Measurements from ENCODE around the gene RMP24.
"Not testable (repeated sequence)": the region's sequence is repeated elsewhere in the genome, so short reads cannot be mapped to it uniquely, and the experiment has no call there.

RMP24 gene

GRCh38 chr18:35941299-35941698, 31.2 kb upstream of the RMP24 start:
- Mint-ChIP-seq H3K9me3 (ENCODE audit: low read depth) (no peaks in the 10 kb centered on the region), H3K4me1 (no peaks in the 10 kb centered on the region), H3K27ac (no peak overlapping the region), H3K36me3 (ENCODE audit: low read depth) (no peaks in the 10 kb centered on the region), H3K4me3 (no peak overlapping the region), H3K27me3 (peaks cover 5% of the 10 kb centered on the region)
- intact Hi-C loops (cut with DNase I, micrococcal nuclease): no loop called here
- ATAC-seq (no peak), DNase-seq (no peak)
- POLR2A ChIA-PET: no interaction called here
- CTCF ChIA-PET: interaction anchor here (0.8 to 2.1 kb wide), 4 partner anchors 10 to 343 kb away, joined by 3 to 14 read pairs (median 4); no protein-coding TSS in a partner anchor

GRCh38 chr18:35942133-35942532, 30.3 kb upstream of the RMP24 start:
- peaks cover 5% of the 10 kb centered on the region for H3K27me3 Mint-ChIP-seq
- ChIA-PET POLR2A (no interaction called here), CTCF (interaction anchor here (1.1 to 2.1 kb wide), 2 partner anchors 9 to 72 kb away, joined by 3 to 14 read pairs; no protein-coding TSS in a partner anchor)
- no peaks in the 10 kb centered on the region for H3K4me1 Mint-ChIP-seq
- H3K36me3 Mint-ChIP-seq (ENCODE audit: low read depth): no peaks in the 10 kb centered on the region
- no peaks in the 10 kb centered on the region for H3K9me3 Mint-ChIP-seq (ENCODE audit: low read depth)
- ATAC-seq: no peak
- intact Hi-C loops (cut with DNase I, micrococcal nuclease): no loop called here
- no peak for DNase-seq
- no peak overlapping the region for H3K4me3 Mint-ChIP-seq
- no peak overlapping the region for H3K27ac Mint-ChIP-seq

DNA sequence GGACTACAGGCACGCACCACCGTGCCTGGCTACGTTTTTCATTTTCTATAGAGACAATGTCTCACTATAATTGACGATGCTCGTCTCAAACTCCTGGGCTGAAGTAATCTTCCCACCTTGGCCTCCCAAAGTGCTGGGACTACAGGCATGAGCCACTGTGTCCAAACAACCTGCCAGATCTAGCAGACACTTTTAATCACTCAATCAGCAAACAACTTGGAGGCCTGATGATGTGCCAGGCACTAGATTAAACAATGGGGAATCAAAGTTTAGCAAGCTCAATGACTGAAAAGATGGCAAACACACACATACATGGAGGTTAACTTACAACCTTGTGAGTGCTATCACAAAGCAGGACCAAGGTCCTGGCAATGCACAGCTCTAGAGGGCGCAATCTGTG, 29.8 kb upstream of the RMP24 start:
- POLR2A ChIA-PET: no interaction called here
- Mint-ChIP-seq H3K4me3 (no peak overlapping the region), H3K27me3 (peaks cover 5% of the 10 kb centered on the region), H3K9me3 (ENCODE audit: low read depth) (no peaks in the 10 kb centered on the region), H3K27ac (no peak overlapping the region), H3K36me3 (ENCODE audit: low read depth) (no peaks in the 10 kb centered on the region), H3K4me1 (no peaks in the 10 kb centered on the region)
- intact Hi-C loops (cut with DNase I, micrococcal nuclease): no loop called here
- ATAC-seq (no peak), DNase-seq (no peak)
- CTCF ChIA-PET: no interaction called here

DNA sequence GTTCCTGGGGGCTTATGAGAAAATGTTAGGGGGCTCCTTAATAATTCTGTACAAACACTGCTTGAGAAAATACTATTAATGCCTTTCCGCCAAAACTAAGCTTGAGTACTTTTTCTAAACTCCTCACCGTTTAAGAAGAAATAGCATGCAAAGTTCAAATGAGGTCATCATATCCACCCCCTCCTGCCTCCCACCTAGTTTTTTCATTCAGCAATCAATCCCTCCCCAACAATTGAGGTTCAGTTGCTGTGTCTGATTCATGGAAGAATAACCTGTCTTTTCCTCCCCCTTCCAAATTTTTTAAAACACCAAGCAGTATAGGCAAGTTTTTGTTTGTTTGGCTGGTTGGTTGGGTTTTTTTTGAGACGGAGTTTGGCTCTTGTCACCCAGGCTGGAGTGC, 24.4 kb upstream of the RMP24 start:
- Mint-ChIP-seq H3K4me3 (no peak overlapping the region), H3K36me3 (ENCODE audit: low read depth) (no peaks in the 10 kb centered on the region), H3K4me1 (peaks cover 1% of the 10 kb centered on the region), H3K9me3 (ENCODE audit: low read depth) (no peaks in the 10 kb centered on the region), H3K27me3 (peaks cover 19% of the 10 kb centered on the region), H3K27ac (no peak overlapping the region)
- ATAC-seq (no peak), DNase-seq (no peak)
- intact Hi-C loops (cut with DNase I, micrococcal nuclease): no loop called here
- CTCF ChIA-PET: interaction anchor here (0.9 to 3.8 kb wide), 4 partner anchors 10 to 191 kb away, joined by 3 to 22 read pairs (median 6); no protein-coding TSS in a partner anchor
- POLR2A ChIA-PET: no interaction called here

- DNase-seq (no peak), ATAC-seq (no peak)
- no peaks in the 10 kb centered on the region for H3K9me3 Mint-ChIP-seq (ENCODE audit: low read depth)
- no peak overlapping the region for H3K27ac Mint-ChIP-seq
- H3K36me3 Mint-ChIP-seq (ENCODE audit: low read depth): no peaks in the 10 kb centered on the region
- intact Hi-C loops (cut with DNase I, micrococcal nuclease): no loop called here
- peaks cover 19% of the 10 kb centered on the region for H3K27me3 Mint-ChIP-seq
- CTCF ChIA-PET: interaction anchor here (1.8 to 3.8 kb wide), 3 partner anchors 12 to 192 kb away, joined by 6 to 22 read pairs (median 8); partner anchors contain the start of gene RMP24
- POLR2A ChIA-PET: no interaction called here
- no peak overlapping the region for H3K4me3 Mint-ChIP-seq
- peaks cover 1% of the 10 kb centered on the region for H3K4me1 Mint-ChIP-seq
Measured at GRCh38 chr18:35949090-35949489, 23.4 kb upstream of the RMP24 start.

GRCh38 chr18:35949903-35950627, 22.4 kb upstream of the RMP24 start:
- DNase-seq: peak; percentile 67
- ChIA-PET POLR2A (no interaction called here), CTCF (interaction anchor here (0.6 to 3.8 kb wide), 9 partner anchors 9 to 549 kb away, joined by 3 to 22 read pairs (median 4); partner anchors contain the start of gene RMP24)
- peaks cover 19% of the 10 kb centered on the region for H3K27me3 Mint-ChIP-seq
- no peaks in the 10 kb centered on the region for H3K9me3 Mint-ChIP-seq (ENCODE audit: low read depth)
- peak overlapping the region; percentile 75 for H3K4me3 Mint-ChIP-seq
- no peak overlapping the region for H3K27ac Mint-ChIP-seq
- intact Hi-C loops (cut with DNase I, micrococcal nuclease): loop anchor here (1.0 to 5.0 kb wide), 5 partner anchors 194 to 563 kb away; no protein-coding TSS in a partner anchor
- peak; percentile 70 for ATAC-seq
- H3K4me1 Mint-ChIP-seq: peaks cover 1% of the 10 kb centered on the region
- H3K36me3 Mint-ChIP-seq (ENCODE audit: low read depth): no peaks in the 10 kb centered on the region

- ATAC-seq (no peak), DNase-seq (no peak)
- CTCF ChIA-PET: interaction anchor here (0.6 to 3.8 kb wide), 7 partner anchors 9 to 549 kb away, joined by 3 to 22 read pairs (median 4); partner anchors contain the start of gene RMP24
- POLR2A ChIA-PET: no interaction called here
- Mint-ChIP-seq H3K4me1 (peaks cover 1% of the 10 kb centered on the region), H3K27ac (no peak overlapping the region), H3K9me3 (ENCODE audit: low read depth) (no peaks in the 10 kb centered on the region), H3K27me3 (peaks cover 19% of the 10 kb centered on the region), H3K4me3 (peak overlapping the region; percentile 75), H3K36me3 (ENCODE audit: low read depth) (no peaks in the 10 kb centered on the region)
- intact Hi-C loops (cut with DNase I, micrococcal nuclease): loop anchor here (1.0 to 5.0 kb wide), 5 partner anchors 194 to 563 kb away; no protein-coding TSS in a partner anchor
Measured at GRCh38 chr18:35950628-35950982, 21.9 kb upstream of the RMP24 start.

DNA sequence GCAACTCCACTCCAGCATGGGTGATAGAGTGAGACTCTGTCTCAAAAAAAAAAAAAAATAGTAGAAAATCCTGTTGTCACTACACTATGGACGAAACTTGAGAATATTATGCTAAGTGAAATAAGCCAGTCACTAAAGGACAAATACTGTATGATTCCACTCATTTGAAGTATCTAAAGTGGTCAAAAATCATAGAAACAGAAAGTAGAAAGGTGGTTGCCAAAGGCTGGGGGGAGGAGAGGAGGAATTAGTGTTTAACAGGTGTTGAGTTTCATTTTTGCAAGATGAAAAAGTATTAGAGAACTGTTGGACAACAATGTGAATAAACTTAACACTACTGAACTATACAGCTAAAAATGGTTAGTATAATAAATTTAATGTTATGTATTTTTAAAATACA, 18.8 kb upstream of the RMP24 start:
- no peak overlapping the region for H3K4me3 Mint-ChIP-seq
- intact Hi-C loops (cut with DNase I, micrococcal nuclease): loop anchor here (5.0 kb wide), 2 partner anchors 546 to 566 kb away; no protein-coding TSS in a partner anchor
- CTCF ChIA-PET: interaction anchor here (0.9 kb wide), 1 partner anchor 726 kb away, joined by 4 read pairs; no protein-coding TSS in a partner anchor
- no peak for DNase-seq
- no peak overlapping the region for H3K27ac Mint-ChIP-seq
- peaks cover 2% of the 10 kb centered on the region for H3K9me3 Mint-ChIP-seq (ENCODE audit: low read depth)
- H3K36me3 Mint-ChIP-seq (ENCODE audit: low read depth): peaks cover 1% of the 10 kb centered on the region
- H3K27me3 Mint-ChIP-seq: peaks cover 33% of the 10 kb centered on the region
- POLR2A ChIA-PET: no interaction called here
- peaks cover 1% of the 10 kb centered on the region for H3K4me1 Mint-ChIP-seq
- ATAC-seq: no peak

DNA sequence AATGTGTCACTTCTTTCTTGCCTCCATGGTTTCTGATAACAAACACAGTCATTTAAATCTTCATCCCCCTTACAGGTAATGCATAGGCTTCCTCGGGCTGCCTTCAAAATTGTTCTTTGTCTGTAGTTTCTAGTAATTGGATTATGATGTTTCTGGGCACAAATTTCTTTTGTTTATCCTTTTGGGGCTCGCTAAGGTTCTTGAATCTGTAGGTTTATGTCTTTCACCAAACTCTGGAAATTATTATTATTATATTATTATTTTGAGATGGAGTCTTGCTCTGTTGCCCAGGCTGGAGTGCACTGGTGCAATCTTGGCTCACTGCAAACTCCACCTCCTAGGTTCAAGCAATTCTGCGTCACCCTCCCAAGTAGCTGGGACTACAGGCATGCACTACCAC, 16.3 kb upstream of the RMP24 start:
- DNase-seq: no peak
- H3K27me3 Mint-ChIP-seq: peaks cover 22% of the 10 kb centered on the region
- CTCF ChIA-PET: no interaction called here
- POLR2A ChIA-PET: no interaction called here
- H3K4me3 Mint-ChIP-seq: no peak overlapping the region
- H3K36me3 Mint-ChIP-seq (ENCODE audit: low read depth): peaks cover 1% of the 10 kb centered on the region
- intact Hi-C loops (cut with DNase I, micrococcal nuclease): no loop called here
- ATAC-seq: no peak
- peaks cover 2% of the 10 kb centered on the region for H3K9me3 Mint-ChIP-seq (ENCODE audit: low read depth)
- H3K27ac Mint-ChIP-seq: no peak overlapping the region
- no peaks in the 10 kb centered on the region for H3K4me1 Mint-ChIP-seq

DNA sequence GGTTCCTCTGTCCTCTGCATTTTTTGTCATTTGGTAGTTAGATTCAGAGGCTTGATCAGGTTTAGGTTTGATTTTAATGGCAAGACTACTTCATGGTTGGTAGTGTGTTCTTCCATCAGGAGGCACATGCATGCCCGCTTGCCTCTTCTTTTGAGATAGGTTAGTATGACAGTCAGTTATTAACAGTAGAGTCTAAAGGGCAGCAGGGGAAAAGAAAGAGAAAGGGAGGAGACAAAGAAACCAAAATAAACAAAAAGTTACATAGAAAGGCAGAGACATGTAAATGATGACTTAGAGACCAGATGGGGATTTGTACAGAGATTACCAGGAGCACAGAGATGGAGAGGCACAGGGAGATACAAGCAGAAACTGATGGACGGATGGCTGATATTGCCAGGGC, 10.2 kb upstream of the RMP24 start:
- POLR2A ChIA-PET: no interaction called here
- Mint-ChIP-seq H3K4me1 (peaks cover 11% of the 10 kb centered on the region), H3K27ac (no peak overlapping the region), H3K9me3 (ENCODE audit: low read depth) (no peaks in the 10 kb centered on the region), H3K36me3 (ENCODE audit: low read depth) (no peaks in the 10 kb centered on the region), H3K27me3 (peaks cover 6% of the 10 kb centered on the region), H3K4me3 (no peak overlapping the region)
- DNase-seq (no peak), ATAC-seq (no peak)
- intact Hi-C loops (cut with DNase I, micrococcal nuclease): no loop called here
- CTCF ChIA-PET: no interaction called here

GRCh38 chr18:35964319-35964718, 8.2 kb upstream of the RMP24 start:
- DNase-seq (no peak), ATAC-seq (peak; percentile 85)
- Mint-ChIP-seq H3K4me3 (no peak overlapping the region), H3K4me1 (peaks cover 22% of the 10 kb centered on the region), H3K27ac (peak overlapping the region; percentile 77), H3K9me3 (ENCODE audit: low read depth) (no peaks in the 10 kb centered on the region), H3K36me3 (ENCODE audit: low read depth) (no peaks in the 10 kb centered on the region), H3K27me3 (no peaks in the 10 kb centered on the region)
- ChIA-PET CTCF (interaction anchor here (0.6 kb wide), 1 partner anchor 372 kb away, joined by 3 read pairs; no protein-coding TSS in a partner anchor), POLR2A (no interaction called here)
- intact Hi-C loops (cut with DNase I, micrococcal nuclease): no loop called here

DNA sequence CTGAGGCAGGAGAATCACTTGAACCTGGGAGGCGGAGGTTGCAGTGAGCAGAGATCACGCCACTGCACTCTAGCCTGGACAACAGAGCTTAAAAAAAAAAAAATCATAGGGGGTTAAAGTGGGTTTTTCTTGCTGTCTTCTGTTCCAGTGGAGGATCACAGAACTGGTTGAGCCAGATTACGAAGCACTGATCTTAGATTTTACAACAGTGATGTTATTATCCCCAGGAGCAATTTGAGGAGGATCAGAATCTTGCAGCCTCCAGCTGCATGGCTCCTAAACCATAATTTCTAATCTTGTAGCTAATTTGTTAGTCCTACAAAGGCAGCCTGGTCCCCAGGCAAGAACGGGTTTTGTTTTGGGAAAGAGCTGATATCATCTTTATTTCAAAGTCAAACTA, 4.6 kb upstream of the RMP24 start:
- DNase-seq; intact Hi-C loops (cut with DNase I, micrococcal nuclease); H3K27me3 Mint-ChIP-seq; ATAC-seq; POLR2A ChIA-PET; H3K4me3 Mint-ChIP-seq; H3K36me3 Mint-ChIP-seq (ENCODE audit: low read depth); H3K9me3 Mint-ChIP-seq (ENCODE audit: low read depth): not testable (repeated sequence)
- CTCF ChIA-PET: interaction anchor here (0.7 kb wide), 2 partner anchors 32 to 50 kb away, joined by 3 to 4 read pairs; no protein-coding TSS in a partner anchor
- peak overlapping the region; percentile 29 for H3K27ac Mint-ChIP-seq
- peaks cover 40% of the 10 kb centered on the region for H3K4me1 Mint-ChIP-seq

All from activated CD4-positive, alpha-beta T cell treated with anti-CD3 and anti-CD28 coated beads for 36 hours (primary cell).